Calu3 (cell line): ENCODE measurements around the gene GIGYF2. TPM values are rescaled to one million over a fixed set of nuclear protein-coding genes. Genes with fewer than 3 reads are reported as not detected.
"Not testable (repeated sequence)": the region's sequence is repeated elsewhere in the genome, so short reads cannot be mapped to it uniquely, and the experiment has no call there.

ENCODE experiments used
- BruUV-seq: library from RNA; stranded (reverse); fragments of 400-500 nt; replicated peaks from 2 replicates; lab custom pipeline; 2021; lab: Mats Ljungman, UMichigan
- CTCF ChIA-PET: fragments of 300-600 bp; sonication (Branson Sonifier 250); formaldehyde crosslinking; loops from one replicate; lab custom pipeline; 2022; ENCODE audit warnings: antibody characterized with exemption; lab: Charles Lee
- DNase-seq: peaks from one replicate; pipeline ENCODE4 v3.0.0; 2022
- H3K27ac Mint-ChIP-seq: one replicate; pipeline ENCODE4 v1.8.0; 2022; ENCODE audit warnings: mixed read lengths; ENCODE audit not compliant: unreplicated experiment
- H3K27me3 Mint-ChIP-seq: one replicate; pipeline ENCODE4 v1.8.0; 2022; ENCODE audit warnings: mixed read lengths; ENCODE audit not compliant: unreplicated experiment
- H3K36me3 Mint-ChIP-seq: one replicate; pipeline ENCODE4 v1.8.0; 2022; ENCODE audit warnings: mild to moderate bottlenecking, moderate library complexity, mixed read lengths; ENCODE audit not compliant: insufficient read depth, unreplicated experiment
- H3K4me1 Mint-ChIP-seq: one replicate; pipeline ENCODE4 v1.8.0; 2022; ENCODE audit warnings: mild to moderate bottlenecking, low read depth, mixed read lengths; ENCODE audit not compliant: unreplicated experiment
- H3K4me3 Mint-ChIP-seq: one replicate; pipeline ENCODE4 v1.8.0; 2022; ENCODE audit warnings: mild to moderate bottlenecking, low read depth, moderate library complexity, mixed read lengths; ENCODE audit not compliant: unreplicated experiment
- H3K9me3 Mint-ChIP-seq: one replicate; pipeline ENCODE4 v1.8.0; 2022; ENCODE audit warnings: low read depth, mixed read lengths; ENCODE audit not compliant: unreplicated experiment
- intact Hi-C: fragments of 100-400 bp; cut with micrococcal nuclease; formaldehyde crosslinking; loops from one replicate; pipeline ENCODE4 v1.10.0; 2022; ENCODE audit not compliant: unreplicated experiment
- total RNA-seq: library from RNA; stranded (reverse); gene quantifications from 2 replicates; pipeline ENCODE4 v1.2.3, GENCODE V29; 2022
- TF ChIP-seq, protein P1 (sequence below): fragments of 200-600 bp; IDR thresholded peaks from one replicate; pipeline ENCODE4 v1.8.0; 2022; ENCODE audit warnings: antibody characterized with exemption; ENCODE audit not compliant: unreplicated experiment

The GIGYF2 gene
- total RNA-seq, 1 experiment from 2014 or later = 72.2 TPM

DNA sequence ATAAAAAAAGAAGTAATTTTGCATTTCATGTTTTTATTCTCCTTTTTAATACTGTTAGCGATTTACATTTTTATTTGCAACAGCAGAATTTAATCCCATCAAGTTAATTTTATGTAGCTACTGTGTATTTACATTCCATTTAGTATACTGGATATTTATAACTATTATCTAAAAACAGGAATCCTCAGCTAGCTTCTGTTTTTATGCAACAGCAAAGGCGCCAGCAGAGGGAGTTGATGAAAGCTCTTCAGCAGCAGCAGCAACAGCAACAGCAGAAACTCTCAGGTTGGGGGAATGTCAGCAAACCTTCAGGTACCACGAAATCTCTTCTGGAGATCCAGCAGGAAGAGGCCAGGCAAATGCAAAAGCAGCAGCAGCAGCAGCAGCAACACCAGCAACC lies 146.7 kb downstream of the GIGYF2 start:
- TF ChIP-seq, protein P1, sequence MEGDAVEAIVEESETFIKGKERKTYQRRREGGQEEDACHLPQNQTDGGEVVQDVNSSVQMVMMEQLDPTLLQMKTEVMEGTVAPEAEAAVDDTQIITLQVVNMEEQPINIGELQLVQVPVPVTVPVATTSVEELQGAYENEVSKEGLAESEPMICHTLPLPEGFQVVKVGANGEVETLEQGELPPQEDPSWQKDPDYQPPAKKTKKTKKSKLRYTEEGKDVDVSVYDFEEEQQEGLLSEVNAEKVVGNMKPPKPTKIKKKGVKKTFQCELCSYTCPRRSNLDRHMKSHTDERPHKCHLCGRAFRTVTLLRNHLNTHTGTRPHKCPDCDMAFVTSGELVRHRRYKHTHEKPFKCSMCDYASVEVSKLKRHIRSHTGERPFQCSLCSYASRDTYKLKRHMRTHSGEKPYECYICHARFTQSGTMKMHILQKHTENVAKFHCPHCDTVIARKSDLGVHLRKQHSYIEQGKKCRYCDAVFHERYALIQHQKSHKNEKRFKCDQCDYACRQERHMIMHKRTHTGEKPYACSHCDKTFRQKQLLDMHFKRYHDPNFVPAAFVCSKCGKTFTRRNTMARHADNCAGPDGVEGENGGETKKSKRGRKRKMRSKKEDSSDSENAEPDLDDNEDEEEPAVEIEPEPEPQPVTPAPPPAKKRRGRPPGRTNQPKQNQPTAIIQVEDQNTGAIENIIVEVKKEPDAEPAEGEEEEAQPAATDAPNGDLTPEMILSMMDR = no peak
- H3K9me3 Mint-ChIP-seq = no peaks in the 10 kb centered on the region
- peaks cover 59% of the 10 kb centered on the region for H3K36me3 Mint-ChIP-seq
- CTCF ChIA-PET = no interaction called here
- no peaks in the 10 kb centered on the region for H3K27me3 Mint-ChIP-seq
- H3K27ac Mint-ChIP-seq = no peak overlapping the region
- H3K4me3 Mint-ChIP-seq = no peak overlapping the region
- DNase-seq = no peak
- peaks cover 20% of the 10 kb centered on the region for H3K4me1 Mint-ChIP-seq
- BruUV-seq = no TSS peak
- intact Hi-C loops = no loop called here

DNA sequence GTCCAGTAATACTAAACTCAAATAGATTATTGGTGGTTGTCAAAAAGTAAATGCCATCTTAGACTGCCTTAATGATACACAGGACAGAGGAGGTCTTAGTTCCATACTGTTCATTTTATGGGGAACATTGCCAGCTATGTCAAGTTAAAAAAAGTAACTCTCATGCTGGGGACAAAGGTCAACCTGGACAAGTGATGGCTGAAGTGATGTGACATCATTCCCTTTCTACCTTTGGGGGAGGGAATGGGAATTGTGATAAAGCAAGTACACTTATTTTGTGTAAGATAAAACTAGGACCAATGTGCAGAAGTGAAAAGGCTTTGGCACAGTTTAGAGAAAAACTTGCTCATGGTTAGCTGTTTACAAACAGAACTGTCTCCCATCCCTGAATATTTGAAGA lies 148.9 kb downstream of the GIGYF2 start:
- Mint-ChIP-seq H3K9me3 (no peaks in the 10 kb centered on the region), H3K4me3 (no peak overlapping the region), H3K27me3 (no peaks in the 10 kb centered on the region), H3K27ac (no peak overlapping the region), H3K4me1 (no peaks in the 10 kb centered on the region), H3K36me3 (peaks cover 57% of the 10 kb centered on the region)
- TF ChIP-seq, protein P1 = no peak
- no peak for DNase-seq
- CTCF ChIA-PET = interaction anchor here (0.6 kb wide), 1 partner anchor 19 kb away, joined by 3 read pairs; no protein-coding TSS in a partner anchor
- no TSS peak for BruUV-seq
- intact Hi-C loops = no loop called here

DNA sequence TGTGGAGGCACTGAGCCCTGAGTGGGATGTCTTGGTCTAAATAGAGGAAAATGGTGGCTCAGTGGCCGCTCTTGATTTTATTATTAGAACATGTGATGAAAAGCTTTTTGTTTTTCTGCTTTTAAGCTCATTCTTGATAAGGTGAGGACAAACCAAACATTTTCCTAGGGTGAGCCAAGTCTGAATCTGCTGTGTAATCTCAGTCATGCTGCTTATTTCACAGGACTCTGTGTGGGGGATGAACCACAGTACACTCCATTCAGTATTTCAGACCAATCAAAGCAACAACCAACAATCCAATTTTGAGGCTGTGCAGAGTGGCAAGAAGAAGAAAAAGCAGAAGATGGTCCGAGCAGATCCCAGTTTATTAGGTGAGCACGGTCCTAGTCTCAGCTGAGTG lies 152.9 kb downstream of the GIGYF2 start:
- Mint-ChIP-seq H3K27ac (no peak overlapping the region), H3K36me3 (peaks cover 43% of the 10 kb centered on the region), H3K9me3 (no peaks in the 10 kb centered on the region), H3K4me3 (no peak overlapping the region), H3K4me1 (peaks cover 12% of the 10 kb centered on the region), H3K27me3 (no peaks in the 10 kb centered on the region)
- DNase-seq = no peak
- TF ChIP-seq, protein P1 = no peak
- intact Hi-C loops = loop anchor here (10.0 kb wide), 1 partner anchor 205 kb away; no protein-coding TSS in a partner anchor
- BruUV-seq = no TSS peak
- CTCF ChIA-PET = no interaction called here

GRCh38 chr2:232852081-232852480 lies 154.9 kb downstream of the GIGYF2 start:
- CTCF ChIA-PET, DNase-seq, H3K27me3 Mint-ChIP-seq, H3K27ac Mint-ChIP-seq, H3K9me3 Mint-ChIP-seq, BruUV-seq, H3K4me3 Mint-ChIP-seq: not testable (repeated sequence)
- intact Hi-C loops = loop anchor here (2.0 to 10.0 kb wide), 2 partner anchors 177 to 203 kb away; no protein-coding TSS in a partner anchor
- Mint-ChIP-seq H3K36me3 (peaks cover 52% of the 10 kb centered on the region), H3K4me1 (peaks cover 25% of the 10 kb centered on the region)

- intact Hi-C loops = loop anchor here (1.0 to 10.0 kb wide), 3 partner anchors 176 to 399 kb away; partner anchors contain the start of gene ATG16L1
- no peak for DNase-seq
- Mint-ChIP-seq H3K4me3 (no peak overlapping the region), H3K36me3 (peaks cover 54% of the 10 kb centered on the region), H3K4me1 (peaks cover 31% of the 10 kb centered on the region), H3K27me3 (no peaks in the 10 kb centered on the region), H3K9me3 (peaks cover 5% of the 10 kb centered on the region), H3K27ac (no peak overlapping the region)
- TF ChIP-seq, protein P1 = no peak
- no TSS peak for BruUV-seq
- CTCF ChIA-PET = no interaction called here
These were observed 155.5 kb downstream of the GIGYF2 start for GRCh38 chr2:232852676-232853075.
